ENCODE measurements around the gene HECTD4. TPM values are rescaled to one million over a fixed set of nuclear protein-coding genes. Genes with fewer than 3 reads are reported as not detected.

The HECTD4 gene
- total and polyA plus RNA-seq, 11 donors: 6.3 to 30.7 (median 23.1) TPM

DNA sequence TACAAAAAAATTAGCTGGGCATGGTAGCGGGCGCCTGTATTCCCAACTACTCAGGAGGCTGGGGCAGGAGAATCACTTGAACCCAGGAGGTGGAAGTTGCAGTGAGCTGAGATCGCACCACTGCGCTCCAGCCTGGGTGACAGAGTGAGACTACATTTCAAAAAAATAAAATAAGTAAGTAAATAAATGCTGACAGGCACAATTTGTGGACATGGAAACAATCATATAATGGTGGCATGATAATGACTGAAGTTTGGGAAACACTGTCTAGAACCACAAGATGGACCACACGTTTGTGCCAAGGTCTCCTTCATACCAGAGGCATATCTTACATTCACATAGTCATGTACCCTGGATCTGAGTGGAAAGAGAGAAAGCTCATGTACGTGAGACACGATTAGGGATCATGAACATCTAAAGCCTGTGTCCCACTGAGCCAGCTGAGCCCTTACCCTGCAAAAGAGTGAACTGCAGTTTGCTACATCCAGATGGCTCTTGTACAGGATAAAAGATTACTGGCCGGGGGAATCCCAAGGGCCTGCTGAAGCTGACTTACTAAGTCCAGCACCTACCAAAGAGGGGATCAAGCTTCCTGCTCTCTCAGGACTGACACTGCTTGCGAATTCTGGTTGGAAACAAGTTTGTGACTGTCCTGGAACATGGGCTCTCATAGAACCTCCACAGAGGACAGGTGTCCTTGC, 194.0 kb downstream of the HECTD4 start:
- Histone ChIP-seq H3K9me3 (no peaks in the 10 kb centered on the region), H3K27me3 (no peaks in the 10 kb centered on the region), H3K4me1 (peaks cover 0 to 27% (median 8%) of the 10 kb centered on the region in 12 donors), H3K4me3 (no peak overlapping the region), H3K27ac (no peak overlapping the region), H3K36me3 (peaks cover 0 to 91% (median 70%) of the 10 kb centered on the region in 9 donors)
- DNase-seq: no peak
- TF ChIP-seq POLR2A (IDR thresholded peaks at IDR 0.05) (no peak), CTCF (IDR thresholded peaks at IDR 0.05) (no peak)
- ATAC-seq: no peak
- intact Hi-C loops (cut with DNase I): no loop called here
- 84 to 88% (median 85%) methylated on average over 9 of the region's 9 CpGs for WGBS, 4 donors

DNA sequence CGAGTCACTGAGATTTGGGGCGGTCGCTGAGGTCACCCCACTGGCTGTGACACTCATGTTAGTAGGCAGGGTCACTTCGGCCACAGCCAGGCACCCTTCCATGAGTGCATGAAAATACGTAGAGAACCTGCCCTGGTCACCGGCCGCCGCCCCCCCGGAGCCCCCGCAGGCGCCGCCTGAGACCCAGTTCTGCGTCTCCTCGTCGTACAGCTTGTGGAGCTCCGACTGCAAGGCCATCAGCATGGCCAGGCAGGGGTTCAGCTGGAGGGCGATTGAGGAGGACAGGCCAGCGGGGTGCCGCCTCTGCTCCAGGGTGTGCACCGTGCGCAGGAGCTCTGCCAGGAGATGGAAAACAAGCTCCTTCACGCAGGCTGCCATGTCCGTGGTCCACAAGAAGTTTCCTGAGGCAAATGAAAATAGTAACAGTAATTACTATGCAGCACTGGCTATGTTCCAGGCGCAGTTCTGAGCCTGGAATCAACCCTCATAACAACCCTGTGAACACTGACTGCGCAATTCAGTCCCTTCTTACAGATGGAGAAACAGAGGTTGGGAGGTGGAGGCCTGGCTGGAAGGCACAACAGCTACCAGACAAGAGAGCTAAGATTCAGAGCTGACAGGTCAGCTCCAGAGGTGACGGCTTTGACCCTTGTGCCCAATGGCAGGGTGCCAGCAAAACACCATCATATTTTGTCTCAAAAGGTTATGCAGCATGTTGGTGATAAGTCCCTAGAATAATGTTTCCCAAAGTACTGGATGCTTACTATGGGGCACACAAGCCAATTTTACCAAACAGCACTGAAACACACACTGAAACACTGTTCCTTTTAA, 196.9 kb downstream of the HECTD4 start:
- H3K27ac ChIP-seq: no peak overlapping the region
- peaks cover 0 to 2% (median 0%) of the 10 kb centered on the region in 12 donors for H3K4me1 ChIP-seq
- H3K4me3 ChIP-seq: no peak overlapping the region
- no peak for DNase-seq
- H3K27me3 ChIP-seq: no peaks in the 10 kb centered on the region
- peaks cover 0 to 88% (median 69%) of the 10 kb centered on the region in 9 donors for H3K36me3 ChIP-seq
- no peak for TF ChIP-seq POLR2A (IDR thresholded peaks at IDR 0.05)
- peak in 1 of 4 donors; percentile 20 for ATAC-seq
- intact Hi-C loops (cut with DNase I): no loop called here
- no peaks in the 10 kb centered on the region for H3K9me3 ChIP-seq
- WGBS, 4 donors: 85 to 91% (median 89%) methylated on average over 13 to 26 of the region's 26 CpGs

DNA sequence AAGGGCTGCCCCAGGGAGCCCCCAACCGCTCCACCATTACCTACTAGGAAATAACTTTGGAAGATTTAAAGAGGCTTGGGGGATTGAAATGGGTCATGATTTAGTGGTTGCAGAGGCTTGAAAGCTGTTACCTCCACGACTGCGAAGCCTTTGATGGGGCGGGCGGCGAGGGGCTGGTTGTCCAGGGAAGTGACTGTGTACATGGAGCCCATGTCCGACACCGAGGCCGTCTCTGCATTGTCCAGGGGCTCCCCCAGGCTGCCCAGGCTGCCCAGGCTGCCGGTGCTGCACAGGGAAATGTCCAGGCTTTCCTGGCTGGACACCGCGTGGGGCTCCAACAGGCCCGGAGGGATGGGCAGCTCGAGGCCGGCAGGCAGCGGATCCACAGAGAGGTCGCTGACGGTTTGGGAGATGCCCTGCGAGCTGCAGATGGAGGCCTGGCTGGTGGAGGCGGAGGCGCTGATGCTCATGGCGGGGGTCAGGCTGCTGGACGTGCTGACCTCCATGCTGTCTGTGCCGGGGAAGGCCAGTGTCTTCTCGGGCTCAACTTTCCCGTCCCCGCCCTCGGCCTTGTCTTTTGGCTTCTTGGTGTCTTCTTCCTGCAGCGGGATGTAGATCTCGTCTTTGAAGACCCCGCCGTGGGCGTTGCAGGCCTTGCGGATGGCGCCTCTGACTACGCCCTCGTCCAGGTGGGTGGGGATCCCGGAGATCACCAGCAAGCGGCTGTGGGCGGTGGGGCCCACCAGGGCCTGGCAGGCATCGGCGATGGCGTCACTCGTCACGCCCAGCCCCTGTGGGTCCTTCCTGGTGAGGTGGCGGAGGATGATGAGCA, 198.0 kb downstream of the HECTD4 start:
- no peak overlapping the region for H3K27ac ChIP-seq
- H3K4me1 ChIP-seq: peaks cover 0 to 2% (median 0%) of the 10 kb centered on the region in 12 donors
- no peak for TF ChIP-seq POLR2A (IDR thresholded peaks at IDR 0.05)
- no peak for TF ChIP-seq CTCF (IDR thresholded peaks at IDR 0.05)
- peaks cover 0 to 89% (median 70%) of the 10 kb centered on the region in 9 donors for H3K36me3 ChIP-seq
- no peaks in the 10 kb centered on the region for H3K9me3 ChIP-seq
- intact Hi-C loops (cut with DNase I): no loop called here
- DNase-seq (no peak), ATAC-seq (peak in 1 of 4 donors; percentile 24)
- H3K4me3 ChIP-seq: no peak overlapping the region
- H3K27me3 ChIP-seq: no peaks in the 10 kb centered on the region
- WGBS, 4 donors: 93 to 97% (median 97%) methylated on average over 38 to 46 of the region's 46 CpGs

GRCh38 chr12:112183141-112184021, 198.8 kb downstream of the HECTD4 start:
- peak in 1 of 4 donors; percentile 10 for ATAC-seq
- peaks cover 0 to 89% (median 72%) of the 10 kb centered on the region in 9 donors for H3K36me3 ChIP-seq

More at GRCh38 chr12:112183141-112184021, 198.8 kb downstream of the HECTD4 start:
- H3K27me3 ChIP-seq: no peaks in the 10 kb centered on the region
- no peak for DNase-seq
- H3K4me3 ChIP-seq: no peak overlapping the region
- no peaks in the 10 kb centered on the region for H3K9me3 ChIP-seq
- peaks cover 0 to 2% (median 0%) of the 10 kb centered on the region in 12 donors for H3K4me1 ChIP-seq
- WGBS, 4 donors: 79 to 82% (median 81%) methylated on average over 9 of the region's 9 CpGs
- TF ChIP-seq POLR2A (IDR thresholded peaks at IDR 0.05) (no peak), CTCF (IDR thresholded peaks at IDR 0.05) (no peak)
- intact Hi-C loops (cut with DNase I): no loop called here
- H3K27ac ChIP-seq: no peak overlapping the region
